ENCODE data around the gene ST3GAL6.

The ST3GAL6 gene

GRCh38 chr3:98776140-98776493 lies 13.0 kb downstream of the ST3GAL6 start:
- DNase-seq (ENCODE audit: low read depth, low spot score) = no peak

GRCh38 chr3:98777286-98777685 lies 14.1 kb downstream of the ST3GAL6 start:
- DNase-seq (ENCODE audit: low read depth, low spot score) = no peak

GRCh38 chr3:98777801-98778220 lies 14.7 kb downstream of the ST3GAL6 start:
- no peak for DNase-seq (ENCODE audit: low read depth, low spot score)

- no peak for DNase-seq (ENCODE audit: low read depth, low spot score)
Measured at GRCh38 chr3:98778383-98778782, 15.2 kb downstream of the ST3GAL6 start.

GRCh38 chr3:98778852-98779413 lies 15.8 kb downstream of the ST3GAL6 start:
- no peak for DNase-seq (ENCODE audit: low read depth, low spot score)

GRCh38 chr3:98779541-98780335 lies 16.6 kb downstream of the ST3GAL6 start:
- no peak for DNase-seq (ENCODE audit: low read depth, low spot score)

GRCh38 chr3:98780343-98780742 lies 17.2 kb downstream of the ST3GAL6 start:
- DNase-seq (ENCODE audit: low read depth, low spot score) = no peak

GRCh38 chr3:98782824-98783500 lies 19.8 kb downstream of the ST3GAL6 start:
- DNase-seq (ENCODE audit: low read depth, low spot score) = no peak

- no peak for DNase-seq (ENCODE audit: low read depth, low spot score)
Measured at GRCh38 chr3:98784042-98784441, 20.9 kb downstream of the ST3GAL6 start.

- DNase-seq (ENCODE audit: low read depth, low spot score) = no peak
Measured at GRCh38 chr3:98784666-98785600, 21.8 kb downstream of the ST3GAL6 start.

GRCh38 chr3:98786364-98787006 lies 23.3 kb downstream of the ST3GAL6 start:
- DNase-seq (ENCODE audit: low read depth, low spot score) = no peak

GRCh38 chr3:98787181-98787580 lies 24.0 kb downstream of the ST3GAL6 start:
- DNase-seq (ENCODE audit: low read depth, low spot score) = no peak

GRCh38 chr3:98788651-98789050 lies 25.5 kb downstream of the ST3GAL6 start:
- no peak for DNase-seq (ENCODE audit: low read depth, low spot score)

- DNase-seq (ENCODE audit: low read depth, low spot score) = no peak
Measured at GRCh38 chr3:98791341-98792325, 28.5 kb downstream of the ST3GAL6 start.

GRCh38 chr3:98793971-98794370 lies 30.8 kb downstream of the ST3GAL6 start:
- no peak for DNase-seq (ENCODE audit: low read depth, low spot score)

- no peak for DNase-seq (ENCODE audit: low read depth, low spot score)
Measured at GRCh38 chr3:98796334-98796733, 33.2 kb downstream of the ST3GAL6 start.

- DNase-seq (ENCODE audit: low read depth, low spot score) = no peak
Measured at GRCh38 chr3:98797905-98798304, 34.8 kb downstream of the ST3GAL6 start.

GRCh38 chr3:98798820-98799219 lies 35.7 kb downstream of the ST3GAL6 start:
- DNase-seq (ENCODE audit: low read depth, low spot score) = no peak

- DNase-seq (ENCODE audit: low read depth, low spot score) = no peak
Measured at GRCh38 chr3:98799479-98799878, 36.3 kb downstream of the ST3GAL6 start.

- DNase-seq (ENCODE audit: low read depth, low spot score) = no peak
Measured at GRCh38 chr3:98800401-98800800, 37.3 kb downstream of the ST3GAL6 start.
